ENCODE results near the gene LASP1. TPM values are rescaled to one million over a fixed set of nuclear protein-coding genes. Genes with fewer than 3 reads are reported as not detected.

LASP1 gene
- polyA plus RNA-seq, 1 of the 3 experiments (the other 2 are of a cell fraction): 102 TPM

GRCh38 chr17:38907930-38908675 lies 38.2 kb downstream of the LASP1 start:
- H3K79me2 ChIP-seq (ENCODE audit: insufficient read depth): peaks cover 97% of the 10 kb centered on the region
- 84% methylated on average over 12 of the region's 15 CpGs for WGBS (ENCODE audit: low lambda C conversion rate)
- TF ChIP-seq ELF1 (IDR thresholded peaks at IDR 0.05) (no peak), YY1 (IDR thresholded peaks at IDR 0.05; ENCODE audit: low read depth) (no peak), TCF12 (IDR thresholded peaks at IDR 0.05) (no peak), USF1 (IDR thresholded peaks at IDR 0.05; ENCODE audit: borderline replicate concordance, low read depth) (no peak), NFIC (IDR thresholded peaks at IDR 0.05; ENCODE audit: borderline replicate concordance) (no peak), POLR2AphosphoS5 (IDR thresholded peaks at IDR 0.05; ENCODE audit: low read depth, low read length) (no peak), CHD2 (IDR thresholded peaks at IDR 0.05; ENCODE audit: low read length, partially characterized antibody) (no peak), SMC3 (IDR thresholded peaks at IDR 0.05; ENCODE audit: low read depth, low read length) (no peak), NRF1 (IDR thresholded peaks at IDR 0.05; ENCODE audit: low read depth, low read length) (no peak), MEF2A (IDR thresholded peaks at IDR 0.05; ENCODE audit: borderline replicate concordance, low read depth) (no peak), REST (IDR thresholded peaks at IDR 0.05; ENCODE audit: low read depth, low read length) (no peak), MAX (IDR thresholded peaks at IDR 0.05; ENCODE audit: low read depth) (no peak), RFX5 (IDR thresholded peaks at IDR 0.05; ENCODE audit: low read length) (no peak), FOSL2 (IDR thresholded peaks at IDR 0.05; ENCODE audit: borderline replicate concordance, low read depth) (no peak), GABPA (IDR thresholded peaks at IDR 0.05; ENCODE audit: low read depth) (no peak)
- peaks cover 0 to 20% of the 10 kb centered on the region in 2 experiments; a peak in 1 of 4 replicates for H3K4me1 ChIP-seq (ENCODE audit: control insufficient read depth in 1 of 2, insufficient read depth in 2 of 2, low read depth in 1 of 2, low read length in 1 of 2)
- no peak for DNase-seq
- H3K36me3 ChIP-seq (replicated peaks in 1 of 2; ENCODE audit: control insufficient read depth in 1 of 2, insufficient read depth in 2 of 2, low read length in 1 of 2): peaks cover 13 to 27% of the 10 kb centered on the region in 2 experiments
- ChIA-PET CTCF (interaction anchor here (1.9 to 3.0 kb wide), 2 partner anchors 10 to 15 kb away, joined by 5 to 8 read pairs; no protein-coding TSS in a partner anchor), POLR2A (interaction anchor here (0.7 kb wide), 1 partner anchor 55 kb away, joined by 3 read pairs; the partner anchor contains the start of gene RPL23)
- H3K9ac ChIP-seq: no peak overlapping the region
- H3K9me3 ChIP-seq: no peaks in the 10 kb centered on the region
- no peak overlapping the region for H2AFZ ChIP-seq (ENCODE audit: low read depth)
- H3K27me3 ChIP-seq (ENCODE audit: insufficient read depth): no peaks in the 10 kb centered on the region
- H3F3A ChIP-seq (replicated peaks; ENCODE audit: insufficient read depth): peaks cover 6% of the 10 kb centered on the region
- peaks cover 94% of the 10 kb centered on the region for H4K20me1 ChIP-seq (ENCODE audit: insufficient read depth)
- H3K27ac ChIP-seq (ENCODE audit: low read depth in 2 of 2, low read length in 1 of 2): no peak overlapping the region
- H3K4me3 ChIP-seq (ENCODE audit: low read depth in 2 of 2, low read length in 1 of 2): no peak overlapping the region
- no peak overlapping the region for H3K4me2 ChIP-seq
- H3K9me2 ChIP-seq: no peaks in the 10 kb centered on the region

Measured in SK-N-SH (cell line).